Endothelial cell (in vitro differentiated cells): Measurements from ENCODE around the gene AAK1. TPM values are rescaled to one million over a fixed set of nuclear protein-coding genes. Genes with fewer than 3 reads are reported as not detected.
A peak's percentile ranks its signal among the peaks of the same experiment; 100 is the strongest.

ENCODE experiments used
- DNase-seq: peaks from one replicate; pipeline ENCODE4 v3.0.0; 2021; ENCODE audit warnings: low spot score
- H3K27ac Mint-ChIP-seq: one replicate; pipeline ENCODE4 v1.8.0; 2021; ENCODE audit warnings: mixed read lengths, inconsistent platforms; ENCODE audit not compliant: unreplicated experiment
- H3K27me3 Mint-ChIP-seq: one replicate; pipeline ENCODE4 v1.8.0; 2021; ENCODE audit warnings: mild to moderate bottlenecking, moderate library complexity, mixed read lengths, inconsistent platforms; ENCODE audit not compliant: unreplicated experiment
- H3K36me3 Mint-ChIP-seq: one replicate; pipeline ENCODE4 v1.8.0; 2021; ENCODE audit warnings: mild to moderate bottlenecking, low read depth, mixed read lengths, inconsistent platforms; ENCODE audit not compliant: unreplicated experiment
- H3K4me1 Mint-ChIP-seq: one replicate; pipeline ENCODE4 v1.8.0; 2021; ENCODE audit warnings: mild to moderate bottlenecking, mixed read lengths, inconsistent platforms; ENCODE audit not compliant: unreplicated experiment
- H3K4me3 Mint-ChIP-seq: one replicate; pipeline ENCODE4 v1.8.0; 2021; ENCODE audit warnings: mild to moderate bottlenecking, mixed read lengths, inconsistent platforms; ENCODE audit not compliant: unreplicated experiment
- H3K9me3 Mint-ChIP-seq: one replicate; pipeline ENCODE4 v1.8.0; 2021; ENCODE audit warnings: mixed read lengths, inconsistent platforms; ENCODE audit not compliant: unreplicated experiment
- total RNA-seq: library from RNA; stranded (reverse); fragmentation: NEBNext Ultra II Directional; extraction: Animal tissue kit (Norgen Biotek cat#: 25700); gene quantifications from one replicate; pipeline ENCODE4 v1.2.1, GENCODE V29; 2021; ENCODE audit not compliant: unreplicated experiment
- TF ChIP-seq, protein P1 (sequence below): fragments of 200-600 bp; sonication (generic); IDR thresholded peaks from one replicate; pipeline ENCODE4 v1.5.0; 2021; ENCODE audit warnings: antibody characterized with exemption; ENCODE audit not compliant: unreplicated experiment

The AAK1 gene
- total RNA-seq, 1 donor from 2014 or later, result 144 TPM

DNA sequence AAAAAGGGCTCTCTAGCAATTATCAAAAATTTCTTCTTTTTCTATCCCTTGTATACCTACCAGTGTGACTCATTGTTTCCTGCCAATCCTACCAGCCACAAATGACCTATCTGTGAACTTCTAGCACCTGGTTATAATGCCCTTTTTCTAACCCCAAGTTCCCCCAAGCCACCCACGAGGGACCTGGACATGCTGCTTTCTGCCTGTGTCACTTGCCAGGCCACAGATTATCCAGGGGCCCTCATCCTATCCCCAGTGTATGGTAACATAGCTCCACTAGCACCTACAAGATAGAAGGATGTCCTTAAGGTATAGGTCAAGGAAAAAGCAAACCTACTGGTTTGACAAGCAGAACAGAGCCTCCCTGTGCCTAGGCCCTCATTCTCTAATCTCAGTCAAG is 26.8 kb downstream of the AAK1 start:
- H3K27ac Mint-ChIP-seq, result no peak overlapping the region
- H3K27me3 Mint-ChIP-seq, result no peaks in the 10 kb centered on the region
- no peak for DNase-seq
- H3K4me3 Mint-ChIP-seq, result peak overlapping the region; percentile 15
- peaks cover 9% of the 10 kb centered on the region for H3K4me1 Mint-ChIP-seq
- TF ChIP-seq, protein P1, sequence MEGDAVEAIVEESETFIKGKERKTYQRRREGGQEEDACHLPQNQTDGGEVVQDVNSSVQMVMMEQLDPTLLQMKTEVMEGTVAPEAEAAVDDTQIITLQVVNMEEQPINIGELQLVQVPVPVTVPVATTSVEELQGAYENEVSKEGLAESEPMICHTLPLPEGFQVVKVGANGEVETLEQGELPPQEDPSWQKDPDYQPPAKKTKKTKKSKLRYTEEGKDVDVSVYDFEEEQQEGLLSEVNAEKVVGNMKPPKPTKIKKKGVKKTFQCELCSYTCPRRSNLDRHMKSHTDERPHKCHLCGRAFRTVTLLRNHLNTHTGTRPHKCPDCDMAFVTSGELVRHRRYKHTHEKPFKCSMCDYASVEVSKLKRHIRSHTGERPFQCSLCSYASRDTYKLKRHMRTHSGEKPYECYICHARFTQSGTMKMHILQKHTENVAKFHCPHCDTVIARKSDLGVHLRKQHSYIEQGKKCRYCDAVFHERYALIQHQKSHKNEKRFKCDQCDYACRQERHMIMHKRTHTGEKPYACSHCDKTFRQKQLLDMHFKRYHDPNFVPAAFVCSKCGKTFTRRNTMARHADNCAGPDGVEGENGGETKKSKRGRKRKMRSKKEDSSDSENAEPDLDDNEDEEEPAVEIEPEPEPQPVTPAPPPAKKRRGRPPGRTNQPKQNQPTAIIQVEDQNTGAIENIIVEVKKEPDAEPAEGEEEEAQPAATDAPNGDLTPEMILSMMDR, result no peak
- no peaks in the 10 kb centered on the region for H3K9me3 Mint-ChIP-seq
- peaks cover 8% of the 10 kb centered on the region for H3K36me3 Mint-ChIP-seq

GRCh38 chr2:69615969-69616368 is 27.6 kb downstream of the AAK1 start:
- Mint-ChIP-seq H3K4me3 (no peak overlapping the region), H3K27ac (no peak overlapping the region), H3K4me1 (peaks cover 9% of the 10 kb centered on the region), H3K27me3 (peaks cover 2% of the 10 kb centered on the region), H3K9me3 (no peaks in the 10 kb centered on the region), H3K36me3 (peaks cover 15% of the 10 kb centered on the region)
- DNase-seq, result no peak
- TF ChIP-seq, protein P1, result no peak

GRCh38 chr2:69615078-69615625 is 28.4 kb downstream of the AAK1 start:
- no peak for DNase-seq
- peaks cover 20% of the 10 kb centered on the region for H3K36me3 Mint-ChIP-seq
- TF ChIP-seq, protein P1, result no peak
- no peak overlapping the region for H3K4me3 Mint-ChIP-seq
- H3K4me1 Mint-ChIP-seq, result peaks cover 9% of the 10 kb centered on the region
- H3K27me3 Mint-ChIP-seq, result peaks cover 4% of the 10 kb centered on the region
- H3K9me3 Mint-ChIP-seq, result no peaks in the 10 kb centered on the region
- H3K27ac Mint-ChIP-seq, result no peak overlapping the region

- DNase-seq, result no peak
- Mint-ChIP-seq H3K4me1 (peaks cover 9% of the 10 kb centered on the region), H3K9me3 (no peaks in the 10 kb centered on the region), H3K27me3 (peaks cover 4% of the 10 kb centered on the region), H3K4me3 (no peak overlapping the region), H3K27ac (no peak overlapping the region), H3K36me3 (peaks cover 25% of the 10 kb centered on the region)
- TF ChIP-seq, protein P1, result no peak
Observed at GRCh38 chr2:69612707-69613106, 30.8 kb downstream of the AAK1 start.

DNA sequence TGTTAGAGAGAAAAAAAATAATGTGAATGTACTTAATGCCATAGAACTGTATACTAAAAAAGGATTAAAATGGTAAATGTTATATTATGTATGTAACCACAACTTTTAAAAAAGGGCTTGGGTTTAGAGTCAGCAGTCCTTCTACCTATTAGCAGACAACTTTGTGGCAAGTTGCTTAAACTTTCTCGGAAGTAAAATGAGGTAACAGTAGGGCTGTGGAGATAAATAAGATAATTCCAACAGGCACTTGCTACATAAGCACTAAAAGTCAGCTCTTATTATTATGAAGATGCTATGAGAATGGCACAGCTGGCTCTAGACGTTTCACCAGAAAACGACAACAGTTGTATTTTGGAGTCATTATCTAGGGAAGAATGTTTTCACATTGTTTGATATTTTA is 31.3 kb downstream of the AAK1 start:
- peaks cover 9% of the 10 kb centered on the region for H3K4me1 Mint-ChIP-seq
- peaks cover 30% of the 10 kb centered on the region for H3K36me3 Mint-ChIP-seq
- H3K27me3 Mint-ChIP-seq, result peaks cover 4% of the 10 kb centered on the region
- TF ChIP-seq, protein P1, result no peak
- H3K9me3 Mint-ChIP-seq, result no peaks in the 10 kb centered on the region
- no peak overlapping the region for H3K27ac Mint-ChIP-seq
- H3K4me3 Mint-ChIP-seq, result no peak overlapping the region
- DNase-seq, result no peak
